ENCODE results near the gene IFT57.

The IFT57 gene

DNA sequence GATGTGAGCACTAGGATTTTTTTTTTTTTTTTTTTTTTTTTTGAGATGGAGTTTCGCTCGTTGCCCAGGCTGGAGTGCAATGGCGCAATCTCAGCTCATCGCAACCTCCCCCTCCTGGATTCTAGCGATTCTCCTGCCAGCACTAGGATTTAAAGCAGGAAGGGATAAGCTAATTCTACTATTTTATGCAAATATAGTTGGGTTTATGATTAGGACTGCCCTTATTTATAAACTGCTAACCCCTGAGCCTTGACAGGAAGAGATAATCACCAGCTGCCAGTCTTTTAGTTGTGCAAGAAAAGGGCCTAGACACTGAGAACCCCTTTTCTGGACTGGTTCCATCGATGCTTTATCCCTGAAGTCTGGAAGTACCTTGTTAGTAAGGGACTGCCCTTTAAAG, 36.7 kb downstream of the IFT57 start:
- TF ChIP-seq, protein P1, sequence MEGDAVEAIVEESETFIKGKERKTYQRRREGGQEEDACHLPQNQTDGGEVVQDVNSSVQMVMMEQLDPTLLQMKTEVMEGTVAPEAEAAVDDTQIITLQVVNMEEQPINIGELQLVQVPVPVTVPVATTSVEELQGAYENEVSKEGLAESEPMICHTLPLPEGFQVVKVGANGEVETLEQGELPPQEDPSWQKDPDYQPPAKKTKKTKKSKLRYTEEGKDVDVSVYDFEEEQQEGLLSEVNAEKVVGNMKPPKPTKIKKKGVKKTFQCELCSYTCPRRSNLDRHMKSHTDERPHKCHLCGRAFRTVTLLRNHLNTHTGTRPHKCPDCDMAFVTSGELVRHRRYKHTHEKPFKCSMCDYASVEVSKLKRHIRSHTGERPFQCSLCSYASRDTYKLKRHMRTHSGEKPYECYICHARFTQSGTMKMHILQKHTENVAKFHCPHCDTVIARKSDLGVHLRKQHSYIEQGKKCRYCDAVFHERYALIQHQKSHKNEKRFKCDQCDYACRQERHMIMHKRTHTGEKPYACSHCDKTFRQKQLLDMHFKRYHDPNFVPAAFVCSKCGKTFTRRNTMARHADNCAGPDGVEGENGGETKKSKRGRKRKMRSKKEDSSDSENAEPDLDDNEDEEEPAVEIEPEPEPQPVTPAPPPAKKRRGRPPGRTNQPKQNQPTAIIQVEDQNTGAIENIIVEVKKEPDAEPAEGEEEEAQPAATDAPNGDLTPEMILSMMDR (IDR thresholded peaks at IDR 0.05; ENCODE audit: control insufficient read depth, extremely low read depth, insufficient read depth): no peak
- H3K4me3 ChIP-seq (ENCODE audit: low read depth, low read length): no peak overlapping the region

DNA sequence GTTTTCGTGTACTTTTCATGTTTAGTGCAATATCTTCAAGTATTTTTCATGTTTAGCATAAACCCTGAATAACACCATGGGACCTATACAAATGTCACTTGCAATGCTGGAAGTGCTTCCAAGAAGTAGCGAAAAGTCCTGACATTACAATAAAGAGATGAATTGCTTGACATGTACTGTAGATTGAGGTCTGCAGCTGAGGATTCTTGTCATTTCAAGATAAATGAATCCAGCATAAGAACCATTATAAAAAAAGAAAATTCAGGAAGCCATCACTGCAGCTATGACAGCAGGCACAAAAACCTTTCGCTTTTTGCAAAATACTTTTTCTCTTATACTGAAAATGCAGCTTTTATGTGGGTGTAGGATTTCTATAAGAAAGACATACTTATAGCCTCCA, 37.4 kb downstream of the IFT57 start:
- no peak for DNase-seq (ENCODE audit: low read depth)
- no peak overlapping the region for H3K4me3 ChIP-seq (ENCODE audit: low read depth, low read length)
- TF ChIP-seq, protein P1 (IDR thresholded peaks at IDR 0.05; ENCODE audit: control insufficient read depth, extremely low read depth, insufficient read depth): no peak

More for the DNA sequence above, 36.7 kb downstream of the IFT57 start:
- no peak for DNase-seq (ENCODE audit: low read depth)

DNA sequence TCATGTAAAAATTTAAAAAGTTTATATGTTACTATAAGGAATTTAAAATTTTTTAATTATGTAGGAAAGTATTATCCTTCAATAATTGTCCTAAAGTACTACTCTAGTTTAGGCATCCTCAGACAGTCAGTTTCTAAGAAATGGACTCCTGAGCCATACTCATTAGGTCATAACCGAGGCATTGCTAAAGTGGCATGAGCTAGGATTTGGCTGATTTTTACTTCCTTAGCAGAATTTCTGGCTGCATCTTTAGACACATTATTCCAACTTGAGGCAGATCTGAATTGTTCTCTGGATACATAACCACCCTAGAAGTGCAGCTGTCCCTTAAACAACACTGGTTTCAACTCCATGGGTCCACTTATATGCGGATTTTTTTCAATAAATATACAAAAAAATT, 38.3 kb downstream of the IFT57 start:
- DNase-seq (ENCODE audit: low read depth): no peak
- no peak overlapping the region for H3K4me3 ChIP-seq (ENCODE audit: low read depth, low read length)
- TF ChIP-seq, protein P1 (IDR thresholded peaks at IDR 0.05; ENCODE audit: control insufficient read depth, extremely low read depth, insufficient read depth): no peak

DNA sequence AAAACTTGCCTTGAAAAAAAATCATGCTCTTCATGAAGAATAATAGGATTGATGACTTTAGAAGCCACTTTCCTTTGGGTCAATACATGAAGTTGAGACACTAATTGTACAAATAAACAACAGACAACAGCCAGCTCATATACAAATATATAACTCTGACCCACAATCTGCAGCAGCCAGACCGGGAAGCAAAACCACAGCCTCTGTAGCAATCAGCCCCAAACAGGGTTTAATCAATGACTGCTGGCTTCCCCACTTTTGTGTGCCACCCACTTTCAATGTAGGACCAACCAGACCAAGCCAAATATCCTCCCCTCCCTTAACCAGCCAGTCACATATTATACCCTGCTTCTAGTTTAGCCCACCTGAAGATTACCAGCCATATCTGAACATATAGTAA, 39.0 kb downstream of the IFT57 start:
- no peak for DNase-seq (ENCODE audit: low read depth)
- TF ChIP-seq, protein P1 (IDR thresholded peaks at IDR 0.05; ENCODE audit: control insufficient read depth, extremely low read depth, insufficient read depth): no peak
- H3K4me3 ChIP-seq (ENCODE audit: low read depth, low read length): no peak overlapping the region

DNA sequence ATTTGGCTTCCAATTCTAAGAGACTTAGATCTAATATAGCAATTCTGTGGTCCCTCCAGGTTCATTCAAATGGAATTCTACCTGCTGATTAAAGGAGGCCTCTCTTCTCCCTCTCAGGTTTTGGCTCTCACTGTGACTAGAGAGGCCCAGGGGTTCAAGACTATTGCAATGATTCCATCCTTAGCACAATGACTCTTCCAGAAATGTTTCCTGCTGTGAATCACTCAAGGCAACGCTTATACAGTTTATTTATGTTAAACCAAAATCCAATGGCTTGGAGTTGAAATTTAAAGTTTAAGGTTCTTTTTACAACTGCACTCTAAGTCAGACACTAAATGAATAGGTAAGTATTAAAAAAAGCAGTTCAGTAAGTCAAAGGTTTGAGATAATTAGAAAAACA, 39.9 kb downstream of the IFT57 start:
- no peak for DNase-seq (ENCODE audit: low read depth)
- TF ChIP-seq, protein P1 (IDR thresholded peaks at IDR 0.05; ENCODE audit: control insufficient read depth, extremely low read depth, insufficient read depth): no peak
- H3K4me3 ChIP-seq (ENCODE audit: low read depth, low read length): no peak overlapping the region

DNA sequence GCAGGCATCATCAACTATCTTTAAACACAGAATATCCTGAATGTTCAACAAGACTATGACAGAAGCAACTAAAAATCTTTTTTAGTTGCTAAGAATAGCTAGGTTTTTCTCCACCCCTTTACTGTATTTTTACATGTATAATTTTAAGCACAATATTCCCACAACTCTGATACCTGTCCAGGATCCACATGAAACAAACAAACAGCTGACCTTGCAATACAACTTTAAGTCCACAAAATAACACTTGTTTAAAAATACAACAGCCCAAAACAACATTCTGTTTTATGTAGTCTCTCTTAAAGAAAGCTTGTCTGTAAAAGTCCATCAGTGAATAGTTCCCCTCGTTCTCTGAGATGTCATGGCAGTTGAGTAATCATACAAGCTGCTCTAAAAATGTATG, 41.1 kb downstream of the IFT57 start:
- no peak for DNase-seq (ENCODE audit: low read depth)
- no peak overlapping the region for H3K4me3 ChIP-seq (ENCODE audit: low read depth, low read length)
- TF ChIP-seq, protein P1 (IDR thresholded peaks at IDR 0.05; ENCODE audit: control insufficient read depth, extremely low read depth, insufficient read depth): no peak

DNA sequence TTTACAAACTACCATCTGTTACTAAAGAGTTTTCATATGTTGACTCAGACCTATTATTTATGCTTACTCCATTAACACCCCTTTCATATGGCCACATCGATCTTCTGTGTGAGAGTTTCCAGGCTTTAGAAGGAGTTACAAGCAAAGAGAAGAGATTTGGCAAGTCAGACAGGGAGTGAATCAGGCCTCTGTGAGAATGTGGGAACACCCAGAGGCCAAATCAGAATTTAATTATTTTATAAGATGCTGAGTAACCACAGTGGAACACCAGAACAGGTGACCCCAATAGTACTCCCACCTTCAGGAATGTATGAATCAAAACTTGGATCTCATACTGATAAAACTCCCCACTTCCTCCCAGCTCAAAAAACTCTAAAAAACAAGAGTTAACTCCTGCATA, 42.0 kb downstream of the IFT57 start:
- TF ChIP-seq, protein P1 (IDR thresholded peaks at IDR 0.05; ENCODE audit: control insufficient read depth, extremely low read depth, insufficient read depth): no peak
- no peak for DNase-seq (ENCODE audit: low read depth)
- H3K4me3 ChIP-seq (ENCODE audit: low read depth, low read length): no peak overlapping the region

Data from LNCaP clone FGC (cell line).